Epithelial cell of proximal tubule (primary cell): Measurements from ENCODE around the gene FXYD5. TPM values are rescaled to one million over a fixed set of nuclear protein-coding genes. Genes with fewer than 3 reads are reported as not detected.

ENCODE experiments used
- DNase-seq: peaks from one replicate; pipeline ENCODE4 v3.0.0-alpha.2; 2011; ENCODE audit warnings: low read depth
- H3K4me3 ChIP-seq: 2 replicates; pipeline ENCODE4 v1.5.1; 2011; ENCODE audit warnings: low read depth, mild to moderate bottlenecking, low read length
- total RNA-seq: library from RNA; depleted of rRNA; stranded (reverse); fragments of >200 nt; gene quantifications from 2 replicates; pipeline ENCODE4 v1.2.3, GENCODE V29; 2015
- TF ChIP-seq, protein P1 (sequence below): conservative IDR thresholded peaks from 2 replicates; pipeline ENCODE4 v1.5.1; 2012; ENCODE audit warnings: low read depth, mild to moderate bottlenecking, low read length

Gene FXYD5
- total RNA-seq, 1 donor from 2014 or later: 107 TPM

DNA sequence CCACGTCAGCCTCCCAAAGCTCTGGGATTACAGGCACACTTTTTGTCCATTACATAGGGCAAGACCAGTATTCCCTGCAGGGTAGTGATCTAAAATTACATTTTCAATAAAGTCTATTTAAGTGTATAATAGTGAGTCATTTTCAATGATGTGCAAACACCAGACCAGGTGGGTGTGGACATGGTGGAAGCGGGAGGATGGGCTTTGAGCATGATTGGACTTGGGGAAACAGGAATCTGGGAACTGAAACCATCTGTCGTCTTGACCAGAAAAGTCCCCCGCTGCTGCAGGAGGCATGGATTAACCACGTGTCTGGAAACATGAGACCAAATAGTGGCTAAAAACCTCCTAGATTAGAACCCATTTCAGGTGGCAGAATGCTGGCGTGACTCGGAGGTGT lies 34.0 kb upstream of the FXYD5 start:
- TF ChIP-seq, protein P1, sequence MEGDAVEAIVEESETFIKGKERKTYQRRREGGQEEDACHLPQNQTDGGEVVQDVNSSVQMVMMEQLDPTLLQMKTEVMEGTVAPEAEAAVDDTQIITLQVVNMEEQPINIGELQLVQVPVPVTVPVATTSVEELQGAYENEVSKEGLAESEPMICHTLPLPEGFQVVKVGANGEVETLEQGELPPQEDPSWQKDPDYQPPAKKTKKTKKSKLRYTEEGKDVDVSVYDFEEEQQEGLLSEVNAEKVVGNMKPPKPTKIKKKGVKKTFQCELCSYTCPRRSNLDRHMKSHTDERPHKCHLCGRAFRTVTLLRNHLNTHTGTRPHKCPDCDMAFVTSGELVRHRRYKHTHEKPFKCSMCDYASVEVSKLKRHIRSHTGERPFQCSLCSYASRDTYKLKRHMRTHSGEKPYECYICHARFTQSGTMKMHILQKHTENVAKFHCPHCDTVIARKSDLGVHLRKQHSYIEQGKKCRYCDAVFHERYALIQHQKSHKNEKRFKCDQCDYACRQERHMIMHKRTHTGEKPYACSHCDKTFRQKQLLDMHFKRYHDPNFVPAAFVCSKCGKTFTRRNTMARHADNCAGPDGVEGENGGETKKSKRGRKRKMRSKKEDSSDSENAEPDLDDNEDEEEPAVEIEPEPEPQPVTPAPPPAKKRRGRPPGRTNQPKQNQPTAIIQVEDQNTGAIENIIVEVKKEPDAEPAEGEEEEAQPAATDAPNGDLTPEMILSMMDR: no peak
- no peak overlapping the region for H3K4me3 ChIP-seq
- no peak for DNase-seq

- DNase-seq: no peak
- no peak overlapping the region for H3K4me3 ChIP-seq
- TF ChIP-seq, protein P1: no peak
These were observed 33.6 kb upstream of the FXYD5 start for GRCh38 chr19:35120898-35121297.

- H3K4me3 ChIP-seq: no peak overlapping the region
- no peak for DNase-seq
- TF ChIP-seq, protein P1: no peak
These were observed 31.6 kb upstream of the FXYD5 start for GRCh38 chr19:35122687-35123551.

GRCh38 chr19:35123573-35123972 lies 31.0 kb upstream of the FXYD5 start:
- TF ChIP-seq, protein P1: no peak
- no peak for DNase-seq
- peak overlapping the region; percentile 77 for H3K4me3 ChIP-seq

GRCh38 chr19:35124098-35125060 lies 30.2 kb upstream of the FXYD5 start:
- peak overlapping the region; percentile 77 for H3K4me3 ChIP-seq
- TF ChIP-seq, protein P1: no peak
- DNase-seq: no peak

DNA sequence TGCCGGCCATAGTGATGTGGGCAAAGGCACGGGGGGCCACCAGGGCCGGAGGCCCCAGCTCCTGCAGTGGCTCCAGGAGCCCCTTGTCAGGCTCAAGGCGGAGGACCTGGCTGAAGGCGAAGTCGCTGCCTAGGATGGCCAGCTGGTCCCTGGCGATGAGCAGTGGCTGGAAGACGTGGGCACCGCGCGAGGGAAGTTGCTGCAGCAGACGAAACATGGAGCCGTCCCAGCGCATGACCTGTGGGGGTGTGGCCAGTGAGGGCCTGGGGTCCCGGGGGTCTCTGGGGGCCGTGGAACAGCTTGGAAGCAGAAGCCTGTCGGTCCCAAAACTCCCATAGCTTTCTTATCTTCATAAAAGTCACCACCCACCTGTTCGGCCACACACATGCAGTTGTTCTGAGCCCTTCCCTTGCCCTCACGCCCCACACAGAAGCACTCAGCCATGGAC lies 29.2 kb upstream of the FXYD5 start:
- H3K4me3 ChIP-seq: no peak overlapping the region
- DNase-seq: no peak
- TF ChIP-seq, protein P1: no peak
